Prostate gland (tissue), 2 donors: Measurements from ENCODE around the gene GLS.

Experiments
- CTCF ChIP-seq, 4 experiments: fragments of 200-600 bp in 2 of 4; fragments of 450-650 bp in 2 of 4; sonication (generic) in 2 of 4; IDR thresholded peaks; 1 replicate in 3 of 4; 2 replicates in 1 of 4; pipeline ENCODE4 v1.5.1; 2016 to 2019; ENCODE audit warnings: antibody characterized with exemption in 4 of 4, mild to moderate bottlenecking in 2 of 4, moderate library complexity in 2 of 4
- POLR2A ChIP-seq: fragments of 450-650 bp; IDR thresholded peaks from one replicate; pipeline ENCODE4 v1.6.1; 2016; ENCODE audit warnings: antibody characterized with exemption, mild to moderate bottlenecking
- POLR2AphosphoS5 ChIP-seq: sonication (generic); formaldehyde crosslinking; IDR thresholded peaks from one replicate; pipeline ENCODE4 v1.6.1; 2017; ENCODE audit warnings: antibody characterized with exemption

- no peak for TF ChIP-seq CTCF (IDR thresholded peaks at IDR 0.05)
- TF ChIP-seq POLR2AphosphoS5 = no peak
- TF ChIP-seq POLR2A = no peak
Measured at GRCh38 chr2:190882411-190882766, 1.8 kb downstream of the GLS start.
